ENCODE results near the gene FGF3. TPM values are rescaled to one million over a fixed set of nuclear protein-coding genes. Genes with fewer than 3 reads are reported as not detected.

FGF3 gene
- polyA plus RNA-seq, 1 experiment: not detected

DNA sequence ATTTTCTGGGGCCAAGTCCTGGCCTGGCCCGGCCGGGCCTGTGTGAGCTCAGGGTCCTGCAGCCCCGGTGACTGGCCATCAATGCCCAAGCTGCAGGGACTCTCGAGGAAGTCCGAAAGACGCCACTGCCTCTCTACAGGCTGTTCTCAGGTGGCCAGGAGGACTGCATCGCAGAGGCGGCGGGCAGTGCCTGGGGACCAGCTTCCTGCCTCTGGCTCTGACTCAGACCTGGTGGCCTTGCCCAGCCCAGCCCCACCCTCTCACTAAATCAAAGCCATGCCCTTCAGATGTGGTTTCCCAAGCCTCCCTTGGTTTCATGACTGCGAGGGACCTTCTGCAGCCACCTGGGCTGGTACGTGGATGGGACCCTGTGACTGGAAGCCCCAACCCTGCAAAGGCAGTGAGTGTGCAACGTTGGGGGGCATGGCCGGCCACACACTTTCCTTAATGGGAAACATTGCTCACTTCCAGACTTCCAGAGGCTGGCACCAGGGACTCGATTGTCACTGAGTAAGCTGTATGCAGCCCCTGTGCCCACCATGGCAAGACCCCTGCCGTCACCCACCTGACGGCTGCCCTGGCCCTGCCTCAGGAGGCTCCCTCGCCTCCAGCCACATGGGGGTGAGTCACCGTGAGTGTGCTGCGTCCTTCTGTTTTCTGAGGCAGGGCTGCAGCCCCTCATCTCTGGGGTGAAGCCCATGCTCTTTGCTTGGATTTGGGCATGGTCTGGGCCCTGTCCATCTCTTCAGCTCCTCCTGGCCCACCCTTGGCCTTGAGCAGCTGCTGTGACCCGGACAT lies 6.0 kb upstream of the FGF3 start:
- ChIA-PET POLR2A (no interaction called here), CTCF (no interaction called here)
- Histone ChIP-seq H3K27ac (ENCODE audit: low read depth, low read length) (no peak overlapping the region), H3K4me3 (ENCODE audit: low read depth, low read length) (no peak overlapping the region), H3K9me3 (ENCODE audit: control insufficient read depth, insufficient read depth, low read length) (no peaks in the 10 kb centered on the region; the same call in 1 of the 2 replicates), H3K27me3 (ENCODE audit: control insufficient read depth, insufficient read depth, low read length) (peaks cover 43% of the 10 kb centered on the region)
- no peak for DNase-seq (ENCODE audit: low read depth, low spot score)
- TF ChIP-seq, protein P1, sequence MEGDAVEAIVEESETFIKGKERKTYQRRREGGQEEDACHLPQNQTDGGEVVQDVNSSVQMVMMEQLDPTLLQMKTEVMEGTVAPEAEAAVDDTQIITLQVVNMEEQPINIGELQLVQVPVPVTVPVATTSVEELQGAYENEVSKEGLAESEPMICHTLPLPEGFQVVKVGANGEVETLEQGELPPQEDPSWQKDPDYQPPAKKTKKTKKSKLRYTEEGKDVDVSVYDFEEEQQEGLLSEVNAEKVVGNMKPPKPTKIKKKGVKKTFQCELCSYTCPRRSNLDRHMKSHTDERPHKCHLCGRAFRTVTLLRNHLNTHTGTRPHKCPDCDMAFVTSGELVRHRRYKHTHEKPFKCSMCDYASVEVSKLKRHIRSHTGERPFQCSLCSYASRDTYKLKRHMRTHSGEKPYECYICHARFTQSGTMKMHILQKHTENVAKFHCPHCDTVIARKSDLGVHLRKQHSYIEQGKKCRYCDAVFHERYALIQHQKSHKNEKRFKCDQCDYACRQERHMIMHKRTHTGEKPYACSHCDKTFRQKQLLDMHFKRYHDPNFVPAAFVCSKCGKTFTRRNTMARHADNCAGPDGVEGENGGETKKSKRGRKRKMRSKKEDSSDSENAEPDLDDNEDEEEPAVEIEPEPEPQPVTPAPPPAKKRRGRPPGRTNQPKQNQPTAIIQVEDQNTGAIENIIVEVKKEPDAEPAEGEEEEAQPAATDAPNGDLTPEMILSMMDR (IDR thresholded peaks at IDR 0.05; ENCODE audit: low read depth, low read length): no peak

DNA sequence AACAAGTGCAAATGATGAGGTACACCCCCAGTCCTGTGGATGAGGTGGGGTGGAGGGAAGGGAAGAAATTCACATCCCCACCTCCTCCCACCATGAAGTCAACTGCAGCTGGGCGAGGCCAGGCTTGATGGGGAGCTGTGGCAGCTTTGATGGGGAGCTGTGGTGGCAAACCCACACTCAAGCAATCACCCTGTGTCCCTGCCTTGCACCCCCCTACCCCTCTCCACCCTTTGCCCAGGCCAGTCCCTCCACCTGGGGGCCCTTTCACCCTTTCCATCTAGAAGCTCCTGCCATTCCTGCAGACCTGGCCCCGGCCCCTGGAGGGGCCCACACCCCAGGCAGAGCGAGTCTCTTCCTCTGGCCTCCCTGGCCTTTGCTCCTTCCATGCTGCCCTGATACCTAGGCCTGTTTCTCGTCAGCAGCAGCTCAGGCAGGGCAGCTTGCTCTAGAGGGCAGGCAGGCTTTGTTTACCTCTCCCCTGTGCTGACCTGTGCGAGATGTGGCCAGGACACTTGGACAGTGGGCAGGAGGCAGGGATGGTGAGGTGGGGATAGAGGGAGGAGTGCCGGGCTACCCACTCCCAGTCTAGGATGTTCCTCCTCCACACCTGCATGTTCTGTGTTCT lies 4.5 kb upstream of the FGF3 start:
- peaks cover 55% of the 10 kb centered on the region for H3K27me3 ChIP-seq (ENCODE audit: control insufficient read depth, insufficient read depth, low read length)
- no peak overlapping the region for H3K27ac ChIP-seq (ENCODE audit: low read depth, low read length)
- TF ChIP-seq, protein P1 (IDR thresholded peaks at IDR 0.05; ENCODE audit: low read depth, low read length): no peak
- CTCF ChIA-PET: no interaction called here
- H3K4me3 ChIP-seq (ENCODE audit: low read depth, low read length): no peak overlapping the region
- no peaks in the 10 kb centered on the region; the same call in 1 of the 2 replicates for H3K9me3 ChIP-seq (ENCODE audit: control insufficient read depth, insufficient read depth, low read length)
- POLR2A ChIA-PET: no interaction called here
- no peak for DNase-seq (ENCODE audit: low read depth, low spot score)

DNA sequence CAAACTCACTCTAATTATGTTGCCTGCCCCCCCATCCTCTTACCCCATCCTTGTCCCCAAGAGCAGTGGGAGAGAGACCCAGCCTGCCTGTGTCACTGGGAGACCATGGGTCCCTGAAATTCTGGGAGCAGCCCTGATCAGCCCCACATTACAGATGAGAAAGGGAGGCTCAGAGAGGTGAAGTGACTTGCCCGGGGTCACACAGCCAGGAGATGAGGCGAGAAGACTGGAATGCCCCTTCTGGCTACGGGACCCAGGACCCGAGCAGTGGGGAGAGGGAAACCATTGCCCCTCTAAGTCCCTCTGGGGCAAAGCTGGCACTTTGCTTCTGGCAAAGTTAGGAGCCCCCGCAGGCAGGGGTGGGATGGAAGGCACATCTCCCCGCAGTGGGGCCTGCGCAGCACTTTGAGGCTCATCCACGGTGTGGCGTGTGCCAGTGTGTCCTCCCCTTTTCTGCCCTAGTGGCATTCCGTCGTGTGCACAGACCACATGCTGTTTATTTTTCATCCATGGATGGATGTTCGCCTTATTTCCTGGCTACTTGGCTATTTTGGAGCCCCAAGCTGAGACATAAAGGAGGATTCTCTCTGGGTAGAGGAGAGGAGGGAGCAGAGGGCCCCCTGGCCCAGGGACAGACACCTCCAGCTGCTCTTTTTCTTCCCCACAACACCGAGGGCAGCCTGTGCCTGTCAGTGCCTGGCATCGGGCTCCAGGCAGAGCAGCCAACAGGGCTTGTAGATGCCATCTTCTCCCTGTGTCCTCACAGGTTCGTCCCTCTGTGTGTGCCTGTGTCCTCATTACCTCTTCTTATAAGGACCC lies 3.7 kb upstream of the FGF3 start:
- CTCF ChIA-PET: no interaction called here
- TF ChIP-seq, protein P1 (IDR thresholded peaks at IDR 0.05; ENCODE audit: low read depth, low read length): no peak
- no peak overlapping the region for H3K27ac ChIP-seq (ENCODE audit: low read depth, low read length)
- H3K27me3 ChIP-seq (ENCODE audit: control insufficient read depth, insufficient read depth, low read length): peaks cover 58% of the 10 kb centered on the region
- H3K9me3 ChIP-seq (ENCODE audit: control insufficient read depth, insufficient read depth, low read length): no peaks in the 10 kb centered on the region
- POLR2A ChIA-PET: no interaction called here
- DNase-seq (ENCODE audit: low read depth, low spot score): no peak
- H3K4me3 ChIP-seq (ENCODE audit: low read depth, low read length): no peak overlapping the region

DNA sequence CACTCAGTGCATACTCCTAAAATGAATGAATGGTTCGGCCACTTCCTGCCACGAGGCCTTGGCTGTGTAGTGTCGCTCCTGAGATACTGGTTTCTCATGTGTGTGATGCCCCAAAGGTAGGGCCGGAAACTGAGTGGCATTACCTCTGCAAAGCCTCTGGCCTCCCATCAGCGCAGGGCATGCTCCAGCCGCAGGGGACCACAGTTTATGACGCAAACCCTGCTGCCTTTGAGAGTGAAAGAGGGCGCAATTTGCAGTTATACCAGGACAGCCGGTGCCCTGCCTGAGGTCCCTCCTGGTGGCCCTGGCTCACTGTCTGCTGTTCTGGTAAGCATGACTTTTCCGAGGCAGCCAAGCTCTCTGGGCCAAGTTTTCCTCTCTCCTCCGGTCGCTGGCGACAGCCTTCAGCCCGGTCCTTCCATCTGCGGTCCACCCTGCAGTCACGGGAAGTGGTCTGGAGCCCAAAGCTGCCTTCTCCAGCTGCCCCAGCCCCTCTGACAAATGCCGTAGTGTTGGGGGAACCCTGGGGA lies 2.4 kb upstream of the FGF3 start:
- no peaks in the 10 kb centered on the region for H3K9me3 ChIP-seq (ENCODE audit: control insufficient read depth, insufficient read depth, low read length)
- H3K27ac ChIP-seq (ENCODE audit: low read depth, low read length): no peak overlapping the region
- ChIA-PET POLR2A (no interaction called here), CTCF (no interaction called here)
- H3K4me3 ChIP-seq (ENCODE audit: low read depth, low read length): no peak overlapping the region
- H3K27me3 ChIP-seq (ENCODE audit: control insufficient read depth, insufficient read depth, low read length): peaks cover 65% of the 10 kb centered on the region
- TF ChIP-seq, protein P1 (IDR thresholded peaks at IDR 0.05; ENCODE audit: low read depth, low read length): no peak
- no peak for DNase-seq (ENCODE audit: low read depth, low spot score)

All from AG04450 (cell line).